GM12892 (cell line): ENCODE results near the gene STK39.

Experiments
- POLR2A ChIP-seq: IDR thresholded peaks from 2 replicates; pipeline ENCODE4 v1.6.1; 2011; ENCODE audit warnings: low read depth, low read length, control low read depth
- POLR2AphosphoS5 ChIP-seq: IDR thresholded peaks from 2 replicates; pipeline ENCODE4 v1.6.1; 2011; ENCODE audit warnings: low read depth, low read length, control low read depth

- TF ChIP-seq POLR2AphosphoS5 (no peak), POLR2A (no peak)
Observed at GRCh38 chr2:168210216-168210894, 37.0 kb downstream of the STK39 start.
